Bronchial smooth muscle cell (primary cell): ENCODE results near the gene OR13F1. TPM values are rescaled to one million over a fixed set of nuclear protein-coding genes. Genes with fewer than 3 reads are reported as not detected.

Experiments
- total RNA-seq: library from RNA; depleted of rRNA; stranded (reverse); fragments of >200 nt; gene quantifications from 2 replicates; pipeline ENCODE4 v1.2.1, GENCODE V29; 2014

Gene OR13F1, protein sequence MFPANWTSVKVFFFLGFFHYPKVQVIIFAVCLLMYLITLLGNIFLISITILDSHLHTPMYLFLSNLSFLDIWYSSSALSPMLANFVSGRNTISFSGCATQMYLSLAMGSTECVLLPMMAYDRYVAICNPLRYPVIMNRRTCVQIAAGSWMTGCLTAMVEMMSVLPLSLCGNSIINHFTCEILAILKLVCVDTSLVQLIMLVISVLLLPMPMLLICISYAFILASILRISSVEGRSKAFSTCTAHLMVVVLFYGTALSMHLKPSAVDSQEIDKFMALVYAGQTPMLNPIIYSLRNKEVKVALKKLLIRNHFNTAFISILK
- total RNA-seq: not detected in 2 replicates

DNA sequence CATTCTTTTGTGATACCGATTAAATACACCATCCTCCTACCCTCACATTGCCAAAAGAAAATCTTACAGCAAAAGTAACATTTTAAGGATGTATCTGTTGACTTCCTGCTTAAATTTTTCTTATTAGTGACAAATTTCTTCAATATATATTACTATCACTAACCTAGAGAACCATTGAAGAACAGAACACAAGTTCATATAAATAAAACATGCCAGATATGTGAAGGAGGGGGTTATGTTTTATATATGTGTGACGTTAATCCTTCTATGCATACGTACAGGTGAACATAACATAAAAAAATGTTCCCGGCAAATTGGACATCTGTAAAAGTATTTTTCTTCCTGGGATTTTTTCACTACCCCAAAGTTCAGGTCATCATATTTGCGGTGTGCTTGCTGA, at the start of gene OR13F1:
TSS of gene OR13F1 (plus strand) at position 301 of the 400 bp plus-strand sequence. CDS start at position 301, 0 bp downstream.

DNA sequence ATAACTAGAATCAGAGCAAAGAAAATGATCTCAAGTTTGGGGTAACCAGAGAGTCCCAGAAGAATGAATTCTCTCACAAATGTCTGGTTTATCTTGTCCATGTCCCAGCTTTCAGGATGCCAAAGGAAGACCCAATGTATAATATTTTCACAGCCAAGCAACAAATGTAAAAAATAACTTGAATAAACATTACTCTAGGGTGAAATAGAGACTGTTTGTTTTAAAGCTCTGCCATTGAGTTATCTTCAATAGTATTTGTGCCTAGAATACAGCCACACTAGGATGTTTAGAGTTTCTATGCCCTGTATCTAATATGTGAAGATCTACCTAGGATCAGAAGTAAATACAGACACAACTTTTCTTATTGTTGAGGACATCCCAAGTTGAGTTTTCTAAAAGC, 23.0 kb downstream of the OR13F1 start, which contains the start of gene OR13C4:
TSS of gene OR13C4 (minus strand) at position 101 of the 400 bp plus-strand sequence. CDS start at position 101, 0 bp downstream.

DNA sequence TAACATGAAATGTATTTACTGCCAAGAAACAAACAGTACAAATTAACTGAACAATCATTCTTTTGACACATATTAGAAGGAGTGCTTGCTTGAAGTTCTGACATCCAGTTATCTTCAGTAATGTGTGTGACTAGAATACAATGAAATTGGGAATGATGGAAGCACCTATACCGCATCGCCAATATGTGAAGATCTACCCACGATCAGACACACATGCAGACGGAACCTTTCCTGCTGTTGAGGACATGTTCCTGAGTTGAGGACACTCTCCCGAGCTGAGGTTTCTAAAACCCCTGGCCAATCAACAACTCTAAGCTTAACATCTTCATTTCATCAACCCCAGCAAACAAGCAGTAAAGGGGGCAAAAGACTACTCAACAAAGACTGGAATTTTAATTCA, 32.7 kb downstream of the OR13F1 start, which contains the start of gene OR13C3:
TSS of gene OR13C3 (minus strand) at position 101 of the 400 bp plus-strand sequence. CDS start 133 bp downstream, outside the sequence.

Other genes starting within 250 kb of the OR13F1 start
- not detected in 2 replicates for gene OR13C4, start 22.9 kb downstream of the OR13F1 start, total RNA-seq
- not detected in 2 replicates for gene OR13C3, start 32.6 kb downstream of the OR13F1 start, total RNA-seq
- gene OR13C8, start 64.9 kb downstream of the OR13F1 start, total RNA-seq: not detected in 2 replicates
- not detected in 2 replicates for gene OR13C5, start 95.2 kb downstream of the OR13F1 start, total RNA-seq
- gene OR13C2, start 101.4 kb downstream of the OR13F1 start, total RNA-seq: not detected in 2 replicates
- gene OR13C9, start 113.9 kb downstream of the OR13F1 start, total RNA-seq: not detected in 2 replicates
- not detected in 2 replicates for gene OR13D1, start 190.3 kb downstream of the OR13F1 start, total RNA-seq
- gene NIPSNAP3A, start 243.4 kb downstream of the OR13F1 start, total RNA-seq: 12.4 and 26.0 TPM in 2 replicates